Sigmoid colon (tissue), 7 donors: ENCODE results near the gene PSPC1. TPM values are rescaled to one million over a fixed set of nuclear protein-coding genes. Genes with fewer than 3 reads are reported as not detected.
"Not testable (repeated sequence)": the region's sequence is repeated elsewhere in the genome, so short reads cannot be mapped to it uniquely, and the experiment has no call there.

Source experiments
- DNase-seq: peaks from one replicate; pipeline ENCODE4 v3.0.0-alpha.2; 2019
- H3K27ac ChIP-seq, 4 donors: fragments of 200-600 bp; sonication (generic); one replicate each; pipeline ENCODE4 v1.5.1; 2016 to 2019; ENCODE audit warnings: mild to moderate bottlenecking in 1 of 4
- H3K27me3 ChIP-seq, 3 donors: fragments of 200-600 bp; sonication (generic); one replicate each; pipeline ENCODE4 v1.5.1; 2019; ENCODE audit warnings: mild to moderate bottlenecking in 1 of 3
- H3K36me3 ChIP-seq, 4 donors: fragments of 200-600 bp; sonication (generic); one replicate each; pipeline ENCODE4 v1.5.1; 2016 to 2019
- H3K4me1 ChIP-seq, 4 donors: fragments of 200-600 bp; sonication (generic); one replicate each; pipeline ENCODE4 v1.5.1; 2017 to 2019
- H3K4me3 ChIP-seq, 4 donors: fragments of 200-600 bp; sonication (generic); one replicate each; pipeline ENCODE4 v1.5.1; 2017 to 2019; ENCODE audit warnings: mild to moderate bottlenecking in 2 of 4, moderate library complexity in 1 of 4
- H3K9me3 ChIP-seq, 4 donors: fragments of 200-600 bp in 3 of 4; sonication (generic) in 3 of 4; one replicate each; pipeline versions ENCODE4 v1.5.1 to v1.6.1; 2013 to 2019
- CTCF ChIP-seq, 4 experiments: fragments of 450-650 bp in 3 of 4; fragments of 200-600 bp in 1 of 4; IDR thresholded peaks; one replicate each; pipeline ENCODE4 v1.5.1; 2016 to 2019; ENCODE audit warnings: antibody characterized with exemption in 4 of 4, mild to moderate bottlenecking in 3 of 4, moderate library complexity in 2 of 4
- EP300 ChIP-seq, 4 donors: sonication (generic); formaldehyde crosslinking; IDR thresholded peaks; one replicate each; pipeline ENCODE4 v1.6.1; 2017; ENCODE audit warnings: antibody characterized with exemption in 4 of 4
- POLR2A ChIP-seq, 2 donors: fragments of 450-650 bp; IDR thresholded peaks; one replicate each; pipeline ENCODE4 v1.6.1; 2016; ENCODE audit warnings: antibody characterized with exemption in 2 of 2, mild to moderate bottlenecking in 2 of 2, moderate library complexity in 2 of 2
- POLR2AphosphoS5 ChIP-seq, 4 donors: sonication (generic); formaldehyde crosslinking; IDR thresholded peaks; one replicate each; pipeline ENCODE4 v1.6.1; 2017; ENCODE audit warnings: antibody characterized with exemption in 4 of 4
- WGBS, 2 donors: extraction: QIAGEN DNeasy Blood & Tissue Kit; methylation state at CpG; one replicate each; pipeline ENCODE4 v1.1.7; 2013; 5-methylcytosine and 5-hydroxymethylcytosine counted together
- intact Hi-C: fragments of 100-400 bp; cut with DNase I; formaldehyde crosslinking; loops from one replicate; pipeline ENCODE4 v1.15.1; 2023
- polyA plus RNA-seq, 3 donors: library from polyadenylated mRNA; stranded (reverse); fragments of 200-250 nt; gene quantifications; one replicate each; pipeline ENCODE4 v1.2.3, GENCODE V29; 2013
- total RNA-seq, 4 donors: library from RNA; depleted of rRNA; stranded (reverse); fragments of >200 nt; gene quantifications; one replicate each; pipeline ENCODE4 v1.1.0, GENCODE V29; 2016
- donor health status: healthy with polysubstance abuse.
- donor health status: Bipolar disorder and iron deficiency.
- donor health status: healthy.

PSPC1 gene
- total and polyA plus RNA-seq, 7 donors = 15.3 to 85.3 (median 48.2) TPM

GRCh38 chr13:19713186-19713965, 69.4 kb downstream of the PSPC1 start:
- no peak overlapping the region for H3K27ac ChIP-seq
- 72 to 80% methylated on average over 10 of the region's 10 CpGs for WGBS, 2 donors
- H3K27me3 ChIP-seq = no peaks in the 10 kb centered on the region
- intact Hi-C loops = no loop called here
- DNase-seq = no peak
- H3K4me3 ChIP-seq = no peak overlapping the region
- peaks cover 0 to 6% (median 0%) of the 10 kb centered on the region in 4 donors for H3K36me3 ChIP-seq
- H3K4me1 ChIP-seq = no peaks in the 10 kb centered on the region
- no peaks in the 10 kb centered on the region for H3K9me3 ChIP-seq
- TF ChIP-seq CTCF (IDR thresholded peaks at IDR 0.05) = no peak
- no peak for TF ChIP-seq EP300 (IDR thresholded peaks at IDR 0.05)
- TF ChIP-seq POLR2AphosphoS5 (IDR thresholded peaks at IDR 0.05) = no peak
- no peak for TF ChIP-seq POLR2A (IDR thresholded peaks at IDR 0.05)

DNA sequence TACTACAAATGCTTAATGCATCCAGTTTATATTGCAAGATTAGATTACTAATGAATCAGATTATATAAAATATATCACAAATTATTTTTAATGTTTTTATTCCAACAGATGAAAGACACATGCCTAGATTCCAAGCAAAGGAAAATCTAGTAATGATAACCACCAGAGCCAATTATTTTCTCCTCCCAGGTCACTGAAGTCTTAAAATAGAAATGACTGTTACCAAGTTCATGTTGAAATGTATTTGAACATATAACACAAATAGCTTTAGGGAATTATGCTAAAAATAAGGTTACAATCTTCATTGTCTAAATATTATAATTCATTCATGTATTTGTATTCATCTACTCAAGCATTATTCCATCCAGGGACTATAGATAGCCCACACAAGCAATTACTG, 73.0 kb downstream of the PSPC1 start:
- H3K27me3 ChIP-seq, H3K4me1 ChIP-seq, H3K9me3 ChIP-seq, H3K4me3 ChIP-seq, H3K27ac ChIP-seq, DNase-seq, H3K36me3 ChIP-seq, intact Hi-C loops: not testable (repeated sequence)

GRCh38 chr13:19709039-19709438, 73.7 kb downstream of the PSPC1 start:
- WGBS, 2 donors = 94 to 96% methylated on average over 1 of the region's 1 CpG
- H3K27me3 ChIP-seq, H3K36me3 ChIP-seq, intact Hi-C loops, DNase-seq, H3K4me3 ChIP-seq, H3K4me1 ChIP-seq, H3K27ac ChIP-seq, H3K9me3 ChIP-seq: not testable (repeated sequence)

- DNase-seq, intact Hi-C loops, H3K27me3 ChIP-seq, H3K4me3 ChIP-seq, H3K4me1 ChIP-seq, H3K27ac ChIP-seq, H3K9me3 ChIP-seq, H3K36me3 ChIP-seq: not testable (repeated sequence)
- WGBS, 2 donors = 84 to 87% methylated on average over 6 of the region's 6 CpGs
Observed at GRCh38 chr13:19704256-19704655, 78.5 kb downstream of the PSPC1 start.

DNA sequence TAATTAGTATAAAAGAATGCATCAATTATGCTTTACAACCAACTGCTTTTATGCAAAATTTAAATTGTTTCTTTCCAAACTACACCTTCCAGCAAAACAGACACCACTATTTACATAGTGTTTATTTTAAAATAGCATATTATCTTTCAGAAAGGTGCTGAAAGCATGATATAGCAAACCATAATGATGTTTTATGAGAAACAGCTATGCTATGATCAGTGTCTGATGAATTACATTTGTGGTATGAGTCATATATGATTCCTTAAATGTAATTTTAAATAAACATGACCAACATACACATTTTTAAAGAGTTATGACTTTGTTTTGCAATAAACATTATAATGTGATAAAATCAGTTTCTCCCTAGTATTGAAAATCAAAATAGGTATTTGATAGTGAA, 81.1 kb downstream of the PSPC1 start:
- DNase-seq, intact Hi-C loops: not testable (repeated sequence)

DNA sequence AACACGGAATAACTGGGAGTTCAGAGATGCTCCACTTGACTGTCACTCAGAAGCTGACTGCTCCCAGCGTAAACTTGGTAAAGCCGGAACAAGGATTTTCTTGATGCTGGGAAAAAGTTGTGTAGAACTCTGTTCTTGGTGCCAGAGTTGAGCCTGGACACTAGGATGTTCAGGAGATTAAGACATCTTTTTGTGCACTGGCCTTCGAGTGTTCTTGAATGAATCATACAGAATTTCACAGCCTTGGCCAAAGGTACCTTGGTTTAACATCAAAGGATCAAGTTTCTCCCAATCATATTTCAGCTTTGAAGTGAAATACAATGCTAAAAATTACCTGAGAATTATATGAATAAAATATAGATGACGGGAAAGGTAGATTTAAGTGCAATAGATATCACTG, 81.8 kb downstream of the PSPC1 start:
- H3K27me3 ChIP-seq, H3K36me3 ChIP-seq, intact Hi-C loops, H3K4me3 ChIP-seq, DNase-seq, H3K27ac ChIP-seq, H3K4me1 ChIP-seq, H3K9me3 ChIP-seq: not testable (repeated sequence)
- WGBS, 2 donors = 91% methylated on average over 3 of the region's 5 CpGs

More for the DNA sequence above, 81.1 kb downstream of the PSPC1 start:
- H3K4me1 ChIP-seq, H3K4me3 ChIP-seq, H3K27me3 ChIP-seq, H3K36me3 ChIP-seq, H3K27ac ChIP-seq, H3K9me3 ChIP-seq: not testable (repeated sequence)

DNA sequence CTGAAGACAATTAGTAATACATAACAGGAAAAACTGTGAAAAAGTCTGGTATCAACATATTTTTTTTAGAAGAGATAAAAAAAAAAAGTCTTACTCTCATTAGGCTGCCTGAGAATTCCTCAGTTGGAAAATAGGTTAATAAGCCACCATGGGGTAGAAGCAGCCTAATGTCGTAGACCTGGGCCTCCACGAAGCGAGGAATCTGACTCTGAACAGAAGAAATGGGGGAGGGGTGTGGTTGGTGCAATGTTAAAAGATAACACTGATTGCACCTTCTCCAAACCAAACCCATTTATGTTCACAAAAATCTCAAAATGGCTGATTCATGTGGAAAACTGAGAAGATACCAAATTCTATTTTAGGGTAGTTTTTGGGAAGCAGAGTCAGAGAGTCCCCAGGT, 86.9 kb downstream of the PSPC1 start:
- Histone ChIP-seq H3K4me1 (peaks cover 0 to 10% (median 5%) of the 10 kb centered on the region in 4 donors), H3K9me3 (no peaks in the 10 kb centered on the region), H3K27ac (no peak overlapping the region), H3K27me3 (no peaks in the 10 kb centered on the region), H3K4me3 (no peak overlapping the region), H3K36me3 (no peaks in the 10 kb centered on the region)
- no peak for DNase-seq
- 65 to 83% methylated on average over 3 of the region's 3 CpGs for WGBS, 2 donors
- intact Hi-C loops = no loop called here
- TF ChIP-seq POLR2AphosphoS5 (IDR thresholded peaks at IDR 0.05) = no peak

- no peaks in the 10 kb centered on the region for H3K27me3 ChIP-seq
- 87 to 91% methylated on average over 1 of the region's 1 CpG for WGBS, 2 donors
- peaks cover 0 to 10% (median 5%) of the 10 kb centered on the region in 4 donors for H3K4me1 ChIP-seq
- H3K36me3 ChIP-seq = no peaks in the 10 kb centered on the region
- H3K27ac ChIP-seq = no peak overlapping the region
- H3K4me3 ChIP-seq = no peak overlapping the region
- intact Hi-C loops = no loop called here
- H3K9me3 ChIP-seq = no peaks in the 10 kb centered on the region
- no peak for DNase-seq
- no peak for TF ChIP-seq POLR2AphosphoS5 (IDR thresholded peaks at IDR 0.05)
- no peak for TF ChIP-seq POLR2A (IDR thresholded peaks at IDR 0.05)
- TF ChIP-seq CTCF (IDR thresholded peaks at IDR 0.05) = no peak
- TF ChIP-seq EP300 (IDR thresholded peaks at IDR 0.05) = no peak
Observed at GRCh38 chr13:19695428-19695827, 87.3 kb downstream of the PSPC1 start.

DNA sequence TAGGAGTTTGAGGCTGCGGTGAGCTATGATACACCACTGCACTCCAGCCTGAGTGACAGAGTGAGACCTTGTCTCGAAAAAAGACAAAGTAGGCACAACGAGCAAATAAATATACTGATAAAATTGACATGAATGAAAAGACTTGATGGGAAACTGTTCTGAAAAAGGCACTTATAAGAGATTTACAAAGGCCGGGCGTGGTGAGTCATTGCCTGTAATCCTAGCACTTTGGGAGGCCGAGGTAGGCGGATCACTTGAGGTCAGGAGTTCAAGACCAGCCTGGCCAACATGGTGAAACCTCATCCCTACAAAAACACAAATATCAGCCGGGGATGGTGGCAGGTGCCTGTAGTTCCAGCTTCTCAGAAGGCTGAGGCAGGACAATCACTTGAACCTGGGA, 91.3 kb downstream of the PSPC1 start:
- H3K9me3 ChIP-seq, H3K4me3 ChIP-seq, DNase-seq, H3K27me3 ChIP-seq, intact Hi-C loops, H3K36me3 ChIP-seq, H3K27ac ChIP-seq: not testable (repeated sequence)
- 88 to 94% methylated on average over 8 of the region's 8 CpGs for WGBS, 2 donors
- H3K4me1 ChIP-seq = peaks cover 0 to 10% (median 5%) of the 10 kb centered on the region in 4 donors
